HG03521 (cell line): ENCODE results near the gene CLCN3.
A peak's percentile ranks its signal among the peaks of the same experiment; 100 is the strongest.
"Not testable (repeated sequence)": the region's sequence is repeated elsewhere in the genome, so short reads cannot be mapped to it uniquely, and the experiment has no call there.

Experiments used
- ATAC-seq: cut with Tn5 transposase; IDR thresholded peaks from one replicate; pipeline ENCODE4 v1.9.1; 2021; ENCODE audit warnings: mild to moderate bottlenecking, moderate library complexity; ENCODE audit not compliant: unreplicated experiment

Gene CLCN3

DNA sequence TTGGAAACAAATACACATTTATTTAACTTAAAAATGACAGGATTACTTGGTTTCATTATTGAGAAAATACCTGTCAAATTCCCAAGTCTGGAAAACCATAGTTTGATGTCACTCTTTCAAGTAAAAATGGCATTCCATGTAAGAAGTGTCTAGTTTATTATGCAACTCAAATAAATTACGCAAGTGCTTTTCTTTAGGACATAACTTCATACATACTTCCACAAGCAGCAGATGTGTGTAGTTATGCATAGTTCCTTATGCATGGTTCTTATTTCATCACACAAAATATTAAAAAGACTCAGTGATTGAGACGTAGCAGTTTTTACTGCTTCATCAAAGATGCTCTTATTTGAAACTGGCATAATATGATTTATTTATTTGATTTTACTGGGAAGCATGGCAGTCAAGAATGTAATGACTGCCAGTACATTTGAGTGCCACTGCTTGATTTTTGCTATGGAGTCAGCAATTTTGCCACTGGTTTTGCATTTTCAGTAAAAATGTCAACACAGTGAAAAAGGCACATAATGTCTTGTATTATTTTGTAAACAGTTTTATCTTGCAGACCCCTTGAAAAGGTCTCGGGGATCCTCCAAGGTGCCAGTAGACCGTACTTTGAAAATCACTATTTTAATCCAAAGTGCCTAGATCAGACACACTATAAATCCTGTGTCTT lies 62.1 kb downstream of the CLCN3 start:
- no peak for ATAC-seq

DNA sequence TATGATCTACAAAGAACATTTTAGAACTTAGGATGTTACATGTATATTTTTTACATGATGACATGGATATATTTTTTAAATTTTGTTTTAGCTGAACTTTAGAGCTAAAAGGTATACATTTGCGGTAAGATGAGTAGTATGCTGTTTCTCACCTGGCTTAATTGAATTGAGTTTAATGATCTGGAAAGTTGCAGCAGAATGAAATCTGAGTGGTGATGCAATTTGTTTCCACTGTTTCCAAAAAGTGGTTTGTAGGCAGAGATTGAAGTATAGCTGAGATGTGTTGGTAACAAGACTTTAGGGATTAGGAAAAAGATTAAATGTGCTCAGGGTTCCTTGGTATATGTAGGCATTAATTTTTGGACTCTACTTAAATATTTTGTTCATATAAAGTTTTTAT lies 69.3 kb downstream of the CLCN3 start:
- no peak for ATAC-seq

DNA sequence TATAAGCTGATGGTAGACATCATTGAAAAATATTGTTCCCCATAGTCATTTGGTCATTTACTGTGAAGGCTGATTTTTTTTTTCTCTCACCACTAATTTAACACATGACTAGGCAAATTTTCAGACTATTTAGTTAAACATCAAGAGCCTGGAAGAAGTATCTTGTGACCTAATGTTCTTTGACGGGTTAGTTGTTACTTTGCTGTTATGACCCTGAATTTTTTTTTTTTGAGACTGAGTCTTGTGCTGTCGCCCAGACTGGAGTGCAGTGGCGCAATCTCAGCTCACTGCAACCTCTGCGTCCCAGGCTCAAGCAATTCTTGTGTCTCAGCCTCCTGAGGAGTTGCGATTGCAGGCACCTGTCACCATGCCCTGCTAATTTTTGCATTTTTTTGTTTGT lies 70.4 kb downstream of the CLCN3 start:
- ATAC-seq = no peak

DNA sequence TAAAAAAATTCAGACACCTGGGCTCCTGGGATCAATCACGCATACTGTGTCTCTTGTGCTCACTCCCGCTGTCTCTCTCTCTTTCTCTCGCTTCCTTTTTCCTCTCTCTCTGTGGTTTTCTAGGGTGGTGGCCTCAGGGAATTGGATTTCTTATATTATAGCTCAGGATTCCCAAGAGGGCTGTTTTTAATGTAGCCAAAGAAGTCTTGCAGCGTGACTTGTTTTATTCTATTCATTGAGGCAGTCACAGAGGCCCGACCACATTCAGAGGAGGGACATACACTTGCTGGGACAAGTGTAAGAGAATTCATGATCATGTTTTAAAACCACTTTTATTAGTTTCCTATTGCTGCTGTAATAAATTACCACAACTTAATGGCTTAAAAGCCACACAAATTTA lies 78.0 kb downstream of the CLCN3 start:
- no peak for ATAC-seq

DNA sequence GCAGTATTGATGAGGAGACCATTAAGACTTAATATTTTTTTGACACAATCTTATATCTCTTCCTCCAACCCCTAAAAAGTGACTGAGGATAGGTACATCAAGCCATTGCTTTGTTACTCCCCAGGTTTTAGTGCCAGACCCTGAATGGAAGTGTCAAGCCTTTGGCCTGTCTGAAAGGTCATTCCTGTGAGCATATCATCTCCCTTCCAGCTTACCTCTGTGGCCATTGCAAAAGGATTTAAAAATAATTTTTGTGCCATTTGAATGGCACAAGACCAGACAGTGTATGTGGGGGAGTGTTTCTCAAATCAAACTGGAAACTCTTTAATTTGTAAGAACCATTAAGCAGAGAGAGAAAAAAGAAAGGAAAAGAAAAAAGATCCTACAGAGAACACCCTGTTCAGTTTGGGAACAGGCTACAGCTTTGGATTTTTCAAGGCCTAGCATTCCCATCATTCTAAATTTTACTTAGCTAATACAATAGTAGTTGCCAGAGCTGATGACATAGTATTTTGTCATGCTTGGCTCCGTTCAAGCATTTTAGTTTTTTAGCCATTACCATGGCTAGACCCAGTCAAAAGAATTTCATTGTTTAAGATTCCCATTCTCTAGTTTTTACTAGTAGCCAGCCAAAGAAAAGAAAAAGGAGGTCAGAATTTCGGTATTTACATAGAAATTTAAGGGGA lies 87.7 kb downstream of the CLCN3 start:
- ATAC-seq = no peak

DNA sequence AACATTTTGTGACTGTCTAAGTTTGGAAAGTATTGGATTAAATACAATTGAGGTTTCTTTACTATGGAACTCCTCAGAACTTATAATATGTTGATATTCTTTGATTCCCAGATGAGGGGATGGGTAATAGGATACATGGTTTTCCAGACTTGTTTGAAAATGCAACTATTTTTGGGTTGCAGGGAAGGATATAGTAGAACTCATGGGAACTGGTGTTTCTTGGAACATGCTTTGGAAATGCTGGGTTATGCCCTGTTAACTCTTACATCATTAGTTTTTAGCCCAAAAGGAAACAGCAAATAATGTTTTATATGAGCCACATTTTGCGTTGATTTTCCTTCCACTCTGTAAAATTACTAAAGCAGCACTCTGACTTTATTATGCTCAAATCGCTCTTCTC lies 95.4 kb downstream of the CLCN3 start:
- no peak for ATAC-seq

DNA sequence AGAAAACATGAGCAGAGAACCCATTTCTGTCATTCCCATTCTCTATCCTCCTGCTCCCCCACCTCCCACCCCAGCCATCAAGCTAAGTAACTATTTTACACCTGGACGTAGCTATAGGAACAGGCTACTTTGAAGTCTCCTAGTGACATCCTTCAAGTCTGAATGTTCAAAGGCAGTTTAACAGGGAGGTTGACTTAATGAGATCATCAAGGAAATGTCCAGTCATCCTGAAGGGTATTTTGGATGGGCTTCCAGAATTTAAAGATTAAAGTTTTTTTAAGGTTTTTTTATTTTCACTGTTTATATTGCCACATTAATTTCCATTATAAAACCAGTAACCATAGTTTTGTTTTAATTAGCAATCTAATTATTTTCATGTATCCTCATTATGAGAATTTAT lies 96.3 kb downstream of the CLCN3 start:
- no peak for ATAC-seq

DNA sequence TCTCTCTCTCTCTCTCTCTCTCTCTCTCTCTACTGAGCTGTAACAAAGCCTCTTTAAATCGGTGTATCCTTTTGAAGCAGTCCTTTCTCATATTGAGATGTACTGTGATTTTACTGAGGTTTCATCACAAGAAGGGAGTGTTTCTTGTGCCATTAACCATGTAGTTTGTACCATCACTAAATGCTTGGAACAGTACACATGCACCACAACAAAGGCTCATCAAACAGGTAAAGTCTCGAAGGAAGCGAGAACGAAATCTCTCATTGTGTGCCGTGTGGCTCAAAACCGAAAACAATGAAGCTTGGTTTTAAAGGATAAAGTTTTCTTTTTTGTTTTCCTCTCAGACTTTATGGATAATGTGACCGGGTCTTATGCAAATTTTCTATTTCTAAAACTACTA lies 100.2 kb downstream of the CLCN3 start:
- ATAC-seq = no peak

DNA sequence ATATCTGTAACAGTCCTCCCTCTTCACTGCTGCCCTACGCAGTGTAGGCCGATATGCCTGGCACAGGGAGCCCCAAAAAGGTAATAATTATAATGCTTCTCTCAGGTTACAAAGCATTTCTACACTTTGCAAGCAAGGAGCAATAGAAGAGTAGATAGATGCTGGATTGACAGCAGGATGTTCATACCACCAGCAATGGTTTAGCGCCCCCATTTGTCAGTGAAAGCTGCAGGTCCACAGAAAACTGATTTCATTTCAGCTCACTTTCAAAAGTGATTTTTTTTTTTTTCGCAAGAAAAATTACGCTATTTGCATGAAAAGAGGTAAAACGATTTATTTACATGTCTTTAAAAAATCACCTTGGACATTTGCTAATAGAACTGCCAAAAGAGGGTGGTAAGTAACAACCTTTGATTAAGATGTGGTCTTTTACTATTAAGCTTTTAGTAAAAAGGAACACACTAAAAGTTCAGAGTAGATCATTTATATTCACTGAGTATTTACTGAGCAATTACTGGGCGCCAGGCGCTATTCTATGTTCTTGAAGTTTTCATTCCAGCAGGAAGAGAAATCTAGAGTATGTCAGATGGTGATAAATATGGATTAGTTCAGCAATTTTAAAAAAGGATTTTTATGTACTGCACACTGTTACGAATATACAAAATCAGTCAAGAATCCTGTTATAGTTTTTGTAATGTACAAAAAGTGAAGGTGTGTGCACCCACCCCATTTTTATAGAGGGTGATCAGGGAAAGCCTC lies 103.0 kb downstream of the CLCN3 start:
- no peak for ATAC-seq

DNA sequence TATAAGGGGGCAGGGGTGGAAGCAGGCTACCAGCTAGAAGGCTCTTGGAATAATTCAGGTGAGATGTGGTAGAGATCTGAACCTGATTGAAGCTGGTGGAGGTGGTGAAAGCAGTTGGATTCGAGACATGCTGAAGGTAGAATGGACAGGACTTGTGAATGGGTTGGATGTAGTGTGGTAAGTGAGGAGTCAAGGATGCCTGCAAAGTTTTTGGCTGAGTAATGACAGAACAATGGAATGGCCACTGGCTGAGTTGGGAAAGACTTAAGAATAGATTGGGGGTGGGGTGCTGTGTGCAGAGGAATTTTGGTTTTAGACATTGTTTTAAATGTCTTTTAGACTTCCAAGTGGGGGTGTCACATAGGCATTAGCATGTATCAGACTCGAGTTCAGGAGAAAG lies 103.9 kb downstream of the CLCN3 start:
- ATAC-seq = no peak

DNA sequence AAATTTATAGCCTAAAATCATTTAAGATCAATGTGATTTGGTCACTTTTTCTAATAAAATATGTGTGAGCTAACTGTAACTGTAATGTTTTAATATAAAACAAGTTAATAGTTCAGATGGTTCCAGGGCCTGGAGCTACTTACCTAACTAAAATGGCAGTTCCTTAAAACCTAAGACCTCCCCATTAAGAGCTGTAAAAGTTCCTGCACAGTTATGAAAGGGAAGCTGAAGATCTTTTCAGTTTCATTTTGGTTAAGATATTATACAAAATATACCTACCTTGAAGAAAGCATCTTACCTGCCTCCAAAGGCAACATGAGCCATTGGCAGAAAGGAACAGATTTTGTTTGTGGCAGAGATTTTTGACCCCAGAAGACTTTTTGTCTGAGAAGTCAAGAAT lies 107.2 kb downstream of the CLCN3 start:
- ATAC-seq = no peak

DNA sequence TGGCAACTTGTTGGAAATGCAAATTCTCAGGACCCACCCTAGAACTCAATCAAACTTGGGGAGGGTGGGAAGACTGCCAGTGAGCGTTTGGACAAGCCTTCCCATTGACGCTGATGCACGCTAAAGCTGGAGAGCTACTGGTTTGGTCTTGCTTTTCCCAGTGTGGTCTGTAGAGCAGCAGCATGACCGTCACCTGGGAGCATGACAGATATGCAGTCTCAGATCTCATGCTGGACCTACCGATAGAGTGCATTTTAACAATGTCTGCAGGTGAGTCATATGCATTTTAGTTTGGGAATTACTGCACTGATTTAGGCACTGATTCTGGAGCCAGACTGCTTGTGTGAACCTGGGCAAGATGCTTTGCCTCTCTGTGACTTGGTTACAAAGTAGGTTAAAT lies 110.2 kb downstream of the CLCN3 start:
- no peak for ATAC-seq

DNA sequence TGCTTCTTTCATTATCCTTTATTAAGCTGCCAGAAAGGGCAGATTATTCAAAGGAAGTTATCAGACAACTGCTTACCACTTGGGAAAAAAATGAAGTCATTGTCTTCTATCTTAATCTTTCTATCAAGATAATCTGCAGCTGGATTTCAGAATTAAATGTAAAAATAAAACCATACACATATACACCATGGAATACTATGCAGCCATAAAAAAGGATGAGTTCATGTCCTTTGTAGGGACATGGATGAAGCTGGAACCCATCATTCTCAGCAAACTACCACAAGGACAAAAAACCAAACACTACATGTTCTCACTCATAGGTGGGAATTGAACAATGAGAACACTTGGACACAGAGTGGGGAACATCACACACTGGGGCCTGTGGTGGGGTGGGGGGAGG lies 118.2 kb downstream of the CLCN3 start:
- not testable (repeated sequence) for ATAC-seq

DNA sequence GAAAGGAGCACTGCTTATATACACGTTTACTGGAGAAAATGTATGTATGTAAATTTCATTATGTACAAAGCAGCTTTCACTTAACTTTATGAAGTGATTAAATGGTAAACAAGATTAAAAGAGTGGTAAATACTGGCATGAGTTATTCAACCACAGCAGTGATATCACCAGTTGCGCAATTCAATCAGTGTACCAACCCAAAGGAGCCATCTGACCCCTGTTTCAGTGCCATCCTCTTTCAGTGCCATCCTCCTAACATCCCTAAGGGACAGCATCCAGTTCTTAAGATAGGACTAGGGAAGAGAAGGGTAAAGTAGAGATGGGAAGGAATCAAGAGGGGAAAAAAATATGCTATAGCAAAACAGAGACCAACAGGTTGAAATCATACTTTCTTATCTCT lies 121.2 kb downstream of the CLCN3 start:
- no peak for ATAC-seq

DNA sequence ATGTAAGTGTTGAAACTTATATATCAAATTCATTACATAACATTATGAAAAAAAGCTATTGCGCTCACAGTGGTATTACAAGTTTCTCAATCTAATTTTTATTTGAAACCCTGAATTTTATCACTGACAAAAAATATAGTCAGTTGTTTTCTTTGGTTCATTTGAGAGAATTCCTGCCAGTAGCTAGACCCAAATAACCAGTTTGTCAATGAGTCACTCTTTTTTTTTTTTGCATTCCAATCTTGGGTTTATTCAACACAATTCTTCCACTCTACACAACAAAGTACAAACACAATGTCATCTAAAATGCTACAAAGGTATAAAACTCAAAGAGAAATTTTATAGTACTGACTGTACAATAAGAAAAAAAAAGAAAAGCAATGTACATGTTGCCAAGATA lies 124.2 kb downstream of the CLCN3 start:
- ATAC-seq = no peak

DNA sequence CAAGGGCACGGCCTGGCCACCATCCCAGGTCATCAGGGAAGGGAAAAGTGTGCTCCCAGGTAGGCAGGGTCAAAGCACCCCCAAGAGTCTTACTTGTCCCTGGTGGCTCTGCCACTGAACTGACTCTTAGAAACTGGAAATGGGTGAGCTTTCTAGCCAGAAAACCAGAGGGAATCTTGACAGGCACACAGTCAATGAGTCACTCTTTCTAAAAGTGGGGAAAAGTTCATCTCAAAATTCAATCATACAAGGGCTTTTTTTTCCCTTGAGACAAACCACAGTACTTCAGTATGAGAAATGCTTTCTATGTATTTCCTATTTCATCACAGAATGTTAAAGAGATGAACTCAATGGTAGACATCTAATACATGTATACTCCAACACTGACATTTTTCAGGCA lies 124.9 kb downstream of the CLCN3 start:
- ATAC-seq = no peak

DNA sequence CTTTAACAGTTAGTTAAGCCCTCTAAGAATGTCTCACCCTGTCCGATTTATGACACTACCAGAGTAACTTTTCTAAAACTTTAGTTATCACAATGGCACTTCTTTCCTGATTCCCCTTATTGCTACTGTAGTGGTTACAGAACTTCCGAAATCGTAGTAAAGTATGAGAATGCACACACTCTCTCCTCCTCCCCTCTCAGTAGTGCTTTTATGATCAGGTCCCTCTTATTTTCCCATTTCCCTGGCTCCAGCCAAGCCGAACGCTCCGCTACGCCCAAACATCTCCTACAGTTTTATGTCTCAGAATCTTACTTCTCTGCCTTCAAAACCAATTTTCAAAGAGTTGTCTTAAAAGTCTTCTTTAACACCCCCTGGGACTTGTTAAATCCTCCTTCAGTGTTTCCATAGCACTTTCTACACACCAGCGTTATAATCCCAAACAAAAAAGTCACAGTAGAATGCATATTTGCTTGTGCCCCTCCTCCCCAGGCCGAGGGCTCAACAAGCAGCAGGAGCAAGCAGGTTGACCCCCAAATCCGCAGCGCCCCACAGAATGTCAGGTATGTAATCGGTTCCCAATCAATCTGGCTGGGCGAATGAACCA lies 136.7 kb downstream of the CLCN3 start:
- ATAC-seq = peak; percentile 21

DNA sequence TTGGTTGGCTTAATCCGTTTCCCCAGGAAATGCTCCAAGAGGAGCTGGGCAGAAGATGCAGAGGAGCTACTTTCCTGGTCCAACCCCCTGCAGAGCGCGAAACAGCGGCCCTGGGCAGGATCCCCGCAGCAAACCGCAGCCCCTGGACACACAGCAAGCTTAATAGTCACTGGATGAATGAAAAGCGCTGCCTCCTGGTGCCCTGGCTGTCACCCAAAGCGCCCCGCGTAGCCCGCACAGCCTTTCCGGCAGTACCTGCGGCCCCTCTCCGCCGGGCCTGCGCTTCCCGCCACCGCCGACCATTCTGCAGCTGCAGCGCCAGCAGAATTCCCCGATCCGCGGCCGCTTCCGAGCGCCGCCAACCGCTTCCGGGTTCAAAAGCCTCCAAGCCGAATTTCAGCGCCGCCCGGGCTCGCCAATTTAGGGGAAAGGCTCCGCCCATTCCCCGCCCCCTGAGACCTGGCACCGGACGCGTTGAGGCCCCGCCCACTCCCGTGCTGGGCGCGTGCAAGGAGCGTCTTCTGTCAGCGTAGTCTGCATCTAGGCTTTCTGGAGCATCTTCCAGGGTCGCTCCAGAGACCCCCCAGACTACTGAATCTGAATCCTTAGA lies 137.3 kb downstream of the CLCN3 start, which contains the start of gene HPF1:
HPF1 (minus strand) TSS at position 370 of the 610 bp plus-strand sequence; CDS start at position 303, 67 bp downstream.
- peak; percentile 92 for ATAC-seq

DNA sequence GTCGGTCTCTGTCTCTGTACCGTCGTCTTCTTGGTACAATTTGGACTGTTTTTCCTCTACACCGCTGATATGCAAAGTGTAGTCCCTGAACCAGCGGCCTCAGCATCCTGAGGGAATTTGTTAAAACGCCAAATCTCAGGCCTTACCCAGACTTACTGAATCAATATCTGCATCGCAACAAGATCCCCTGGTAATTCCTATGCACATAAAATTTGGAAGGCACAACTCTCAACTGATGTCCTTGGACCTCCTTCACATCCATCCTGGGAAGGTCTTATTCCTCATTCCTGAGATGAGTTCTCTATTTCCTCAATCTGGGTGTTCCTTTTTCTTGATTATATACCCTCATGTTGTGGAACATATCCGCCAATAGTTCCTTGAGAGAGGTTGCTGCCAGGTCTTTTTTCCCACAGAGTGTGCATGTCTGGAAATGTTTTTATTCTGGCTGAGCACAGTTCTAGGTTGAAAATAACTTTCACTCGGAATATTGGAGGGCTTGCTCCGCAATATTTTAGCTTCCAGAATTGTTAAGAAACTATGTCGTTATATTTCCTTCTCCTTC lies 138.1 kb downstream of the CLCN3 start:
- ATAC-seq = no peak

DNA sequence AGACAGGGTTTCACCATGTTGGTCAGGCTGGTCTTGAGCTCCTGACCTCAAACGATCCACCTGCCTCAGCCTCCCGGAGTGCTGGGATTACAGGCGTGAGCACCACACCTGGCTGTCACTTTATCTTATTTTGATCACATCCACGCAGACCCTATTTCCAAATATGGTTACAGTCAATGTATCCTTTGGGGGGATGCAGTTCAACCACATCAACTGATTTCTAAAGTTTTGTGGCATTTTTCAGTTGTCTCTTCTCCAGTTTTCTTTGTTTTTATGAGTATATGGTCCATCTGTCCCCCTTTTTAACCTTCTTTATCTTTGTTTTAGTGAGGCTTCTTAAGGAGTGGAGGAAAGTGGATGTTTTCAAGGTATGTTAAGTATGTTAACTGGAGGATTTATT lies 141.5 kb downstream of the CLCN3 start:
- no peak for ATAC-seq

DNA sequence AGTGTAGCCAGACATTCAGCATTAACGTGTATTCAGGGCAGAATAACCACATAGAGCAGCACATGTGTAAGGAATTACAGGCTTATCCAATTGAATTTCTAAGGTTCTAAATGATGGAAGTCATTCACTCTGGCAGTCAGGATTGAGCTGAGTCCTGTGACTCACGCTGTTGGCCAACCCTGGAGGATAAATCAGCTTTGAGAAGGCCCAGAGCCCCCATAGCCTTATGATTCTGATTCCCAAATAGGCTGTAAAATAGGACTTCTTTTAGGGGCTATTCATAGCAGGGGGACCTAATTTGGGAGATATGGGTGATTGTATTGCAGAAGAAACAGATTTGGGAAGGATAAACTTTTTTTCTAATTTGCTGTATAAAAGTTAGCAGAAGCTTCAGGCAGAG lies 145.5 kb downstream of the CLCN3 start:
- no peak for ATAC-seq
